Colonic mucosa (tissue), 4 donors: ENCODE results near the gene PRSS58. TPM values are rescaled to one million over a fixed set of nuclear protein-coding genes. Genes with fewer than 3 reads are reported as not detected.

ENCODE experiments used
- DNase-seq: peaks from one replicate; pipeline ENCODE4 v3.0.0-alpha.2; 2020
- H3K27ac ChIP-seq: fragments of 200-600 bp; one replicate; pipeline ENCODE4 v1.8.0; 2021
- H3K27me3 ChIP-seq: fragments of 200-600 bp; one replicate; pipeline ENCODE4 v1.8.0; 2021
- H3K36me3 ChIP-seq: fragments of 200-600 bp; one replicate; pipeline ENCODE4 v1.8.0; 2021
- H3K4me1 ChIP-seq: fragments of 200-600 bp; one replicate; pipeline ENCODE4 v1.8.0; 2021; ENCODE audit warnings: mild to moderate bottlenecking
- H3K4me3 ChIP-seq: fragments of 200-600 bp; one replicate; pipeline ENCODE4 v1.8.0; 2021
- H3K9ac ChIP-seq, 2 donors: one replicate each; pipeline ENCODE4 v1.7.0; 2013; ENCODE audit warnings: control low read depth in 2 of 2, low read depth in 2 of 2, low read length in 2 of 2
- H3K9me3 ChIP-seq: fragments of 200-600 bp; one replicate; pipeline ENCODE4 v1.8.0; 2021
- CTCF ChIP-seq: fragments of 200-600 bp; IDR thresholded peaks from one replicate; pipeline ENCODE4 v1.8.0; 2022; ENCODE audit warnings: antibody characterized with exemption, mild to moderate bottlenecking
- intact Hi-C: fragments of 100-400 bp; cut with DNase I; formaldehyde crosslinking; loops from one replicate; pipeline ENCODE4 v1.14.1; 2022
- total RNA-seq, 2 donors: library from RNA; stranded (reverse); fragmentation: NEBNext Ultra II Directional in 1 of 2; extraction: Animal tissue kit (Norgen Biotek cat#: 25700) in 1 of 2; gene quantifications; one replicate each; pipeline ENCODE4 v1.2.1, GENCODE V29; 2021
- donor health status: healthy.
- donor health status: DM: no; HTN: no; CAD: no.
- donor health status: DM: no; HTN: no; CAD: no.

Gene PRSS58
- total RNA-seq, result not detected

- no peak within 1 kb of the TSS for H3K9ac ChIP-seq
- H3K27ac ChIP-seq, result no peak within 1 kb of the TSS
- intact Hi-C loops, result no loop called here
- H3K27me3 ChIP-seq, result no peaks in the 10 kb centered on the region
- H3K36me3 ChIP-seq, result no peaks in the 10 kb centered on the region
- H3K4me1 ChIP-seq, result no peaks in the 10 kb centered on the region
- DNase-seq, result no peak
- H3K9me3 ChIP-seq, result no peaks in the 10 kb centered on the region
- no peak for TF ChIP-seq CTCF
- H3K4me3 ChIP-seq, result no peak within 1 kb of the TSS
Observed at GRCh38 chr7:142257958-142258357, at the start of gene PRSS58. PRSS58 (minus strand) TSS chr7:142258058; CDS start chr7:142257707, 351 bp downstream.

- H3K27ac ChIP-seq, result no peak overlapping the region
- TF ChIP-seq CTCF, result no peak
- no peaks in the 10 kb centered on the region for H3K9me3 ChIP-seq
- no peak for DNase-seq
- intact Hi-C loops, result no loop called here
- no peaks in the 10 kb centered on the region for H3K36me3 ChIP-seq
- no peak overlapping the region for H3K9ac ChIP-seq
- H3K4me1 ChIP-seq, result no peaks in the 10 kb centered on the region
- no peak overlapping the region for H3K4me3 ChIP-seq
- H3K27me3 ChIP-seq, result no peaks in the 10 kb centered on the region
Observed at GRCh38 chr7:142307246-142307900, 49.5 kb upstream of the PRSS58 start.

GRCh38 chr7:142303650-142304049, 45.8 kb upstream of the PRSS58 start:
- Histone ChIP-seq H3K4me3 (no peak overlapping the region), H3K9me3 (no peaks in the 10 kb centered on the region), H3K4me1 (no peaks in the 10 kb centered on the region), H3K36me3 (no peaks in the 10 kb centered on the region), H3K27ac (no peak overlapping the region), H3K27me3 (no peaks in the 10 kb centered on the region), H3K9ac (no peak overlapping the region)
- intact Hi-C loops, result loop anchor here (5.0 kb wide), 1 partner anchor 326 kb away; no protein-coding TSS in a partner anchor
- TF ChIP-seq CTCF, result no peak
- DNase-seq, result no peak

- DNase-seq, result no peak
- Histone ChIP-seq H3K9ac (no peak overlapping the region), H3K36me3 (no peaks in the 10 kb centered on the region), H3K27me3 (no peaks in the 10 kb centered on the region), H3K4me3 (no peak overlapping the region), H3K27ac (no peak overlapping the region), H3K4me1 (no peaks in the 10 kb centered on the region), H3K9me3 (no peaks in the 10 kb centered on the region)
- intact Hi-C loops, result loop anchor here (5.0 kb wide), 1 partner anchor 325 kb away; no protein-coding TSS in a partner anchor
- TF ChIP-seq CTCF, result peak; percentile 31
Observed at GRCh38 chr7:142301923-142302550, 44.2 kb upstream of the PRSS58 start.

- Histone ChIP-seq H3K36me3 (no peaks in the 10 kb centered on the region), H3K4me1 (no peaks in the 10 kb centered on the region), H3K9me3 (no peaks in the 10 kb centered on the region), H3K9ac (no peak overlapping the region), H3K27me3 (no peaks in the 10 kb centered on the region), H3K4me3 (no peak overlapping the region), H3K27ac (no peak overlapping the region)
- DNase-seq, result no peak
- TF ChIP-seq CTCF, result no peak
- intact Hi-C loops, result loop anchor here (5.0 kb wide), 1 partner anchor 324 kb away; no protein-coding TSS in a partner anchor
Observed at GRCh38 chr7:142301299-142301698, 43.4 kb upstream of the PRSS58 start.
